Gastrocnemius medialis (tissue), 4 donors: ENCODE measurements around the gene GNL2.

ENCODE experiments used
- CTCF ChIP-seq, 5 experiments: fragments of 450-650 bp in 3 of 5; fragments of 200-600 bp in 2 of 5; sonication (generic) in 2 of 5; IDR thresholded peaks in 4 of 5; conservative IDR thresholded peaks in 1 of 5; 1 replicate in 4 of 5; 2 replicates in 1 of 5; pipeline ENCODE4 v1.5.1; 2016 to 2019; ENCODE audit warnings: antibody characterized with exemption in 5 of 5, mild to moderate bottlenecking in 3 of 5, moderate library complexity in 3 of 5
- POLR2A ChIP-seq, 2 donors: fragments of 450-650 bp; IDR thresholded peaks; one replicate each; pipeline ENCODE4 v1.6.1; 2017; ENCODE audit warnings: antibody characterized with exemption in 2 of 2, mild to moderate bottlenecking in 2 of 2, moderate library complexity in 2 of 2

DNA sequence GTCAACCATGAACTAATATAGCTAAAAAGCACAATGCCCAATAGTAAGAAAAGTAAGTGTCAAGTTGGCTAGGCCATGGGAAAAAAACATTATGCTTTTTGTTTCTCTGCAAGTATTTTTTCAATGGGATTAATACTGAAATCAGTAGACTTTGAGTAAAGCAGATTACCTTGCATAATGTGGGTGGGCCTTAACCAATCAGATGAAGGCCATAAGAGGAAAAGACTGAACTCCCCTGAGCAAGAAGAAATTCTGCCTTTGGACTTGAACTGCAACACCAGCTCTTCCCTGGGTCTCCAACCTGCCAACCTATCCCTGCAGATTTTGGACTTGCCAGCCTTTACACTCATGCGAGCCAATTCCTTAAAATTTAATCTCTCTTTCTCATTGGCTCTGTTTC lies 45.3 kb upstream of the GNL2 start:
- TF ChIP-seq POLR2A (IDR thresholded peaks at IDR 0.05) (no peak), CTCF (IDR thresholded peaks at IDR 0.05 in 4 of 5, conservative IDR thresholded peaks at IDR 0.05 in 1 of 5) (no peak)
